Neural cell (in vitro differentiated cells): ENCODE data around the gene RBP5. TPM values are rescaled to one million over a fixed set of nuclear protein-coding genes. Genes with fewer than 3 reads are reported as not detected.

Experiments used
- H2AFZ ChIP-seq: fragments of 200-600, 300-800 bp; sonication (generic), shearing (Covaris generic); 2 replicates; pipeline ENCODE4 v1.6.0; 2014; ENCODE audit warnings: low read depth, mild to moderate bottlenecking, antibody characterized with exemption, low read length, moderate library complexity
- H3F3A ChIP-seq: fragments of 200-600 bp; shearing (Covaris generic); 2 replicates; pipeline ENCODE4 v1.6.1; 2016; ENCODE audit warnings: mild to moderate bottlenecking, moderate library complexity, mixed read lengths, antibody characterized with exemption, low read length; ENCODE audit not compliant: insufficient read depth, poor library complexity, severe bottlenecking
- H3K27ac ChIP-seq: fragments of 200-600, 300-800 bp; sonication (generic), shearing (Covaris generic); 2 replicates; pipeline ENCODE4 v1.5.1; 2014; ENCODE audit warnings: mild to moderate bottlenecking, low read length, moderate library complexity
- H3K27me3 ChIP-seq: fragments of 300-800, 200-600 bp; sonication (generic), shearing (Covaris generic); 2 replicates; pipeline ENCODE4 v1.6.0; 2014; ENCODE audit warnings: mild to moderate bottlenecking, low read depth, low read length, moderate library complexity; ENCODE audit not compliant: insufficient read depth
- H3K36me3 ChIP-seq: fragments of 300-800, 200-600 bp; sonication (generic), shearing (Covaris generic); 2 replicates; pipeline ENCODE4 v1.5.1; 2014; ENCODE audit warnings: mild to moderate bottlenecking, antibody characterized with exemption, low read length, moderate library complexity; ENCODE audit not compliant: insufficient read depth
- H3K4me2 ChIP-seq: fragments of 300-800, 200-600 bp; sonication (generic), shearing (Covaris generic); 2 replicates; pipeline ENCODE4 v1.6.0; 2014; ENCODE audit warnings: mild to moderate bottlenecking, low read length
- H3K4me3 ChIP-seq: fragments of 300-800, 200-600 bp; sonication (generic), shearing (Covaris generic); 2 replicates; pipeline ENCODE4 v1.5.1; 2014; ENCODE audit warnings: mild to moderate bottlenecking, low read length, moderate library complexity
- H3K79me2 ChIP-seq: fragments of 200-600 bp; shearing (Covaris generic); replicated peaks from 2 replicates; pipeline ENCODE4 v1.6.0; 2014; ENCODE audit warnings: mild to moderate bottlenecking, low read length, moderate library complexity; ENCODE audit not compliant: insufficient read depth
- H3K9ac ChIP-seq: fragments of 300-800, 200-600 bp; sonication (generic), shearing (Covaris generic); 2 replicates; pipeline ENCODE4 v1.6.1; 2016; ENCODE audit warnings: mild to moderate bottlenecking, low read length, mixed read lengths
- H3K9me2 ChIP-seq: fragments of 200-600 bp; shearing (Covaris generic); 2 replicates; pipeline ENCODE4 v1.6.1; 2016; ENCODE audit warnings: mild to moderate bottlenecking, low read length, mixed read lengths; ENCODE audit not compliant: insufficient read depth
- H3K9me3 ChIP-seq: fragments of 200-600, 300-800 bp; sonication (generic), shearing (Covaris generic); 2 replicates; pipeline ENCODE4 v1.6.1; 2016; ENCODE audit warnings: mild to moderate bottlenecking, mixed run types, low read length, moderate library complexity, mixed read lengths
- H4K20me1 ChIP-seq: fragments of 200-600 bp; shearing (Covaris generic); 2 replicates; pipeline ENCODE4 v1.6.1; 2016; ENCODE audit warnings: mild to moderate bottlenecking, mixed run types; ENCODE audit not compliant: insufficient read depth
- EP300 ChIP-seq: fragments of 450-650 bp; conservative IDR thresholded peaks from 2 replicates; pipeline ENCODE4 v1.6.1; 2014; ENCODE audit warnings: antibody characterized with exemption, mild to moderate bottlenecking, moderate library complexity; ENCODE audit not compliant: poor library complexity, severe bottlenecking
- EZH2 ChIP-seq: fragments of 200-600, 300-800 bp; shearing (Covaris generic), sonication (generic); IDR thresholded peaks from 2 replicates; pipeline ENCODE4 v1.6.1; 2014; ENCODE audit warnings: antibody characterized with exemption, low read length, borderline replicate concordance, mild to moderate bottlenecking; ENCODE audit not compliant: insufficient read depth, poor library complexity, severe bottlenecking
- MXI1 ChIP-seq: fragments of 450-650 bp; conservative IDR thresholded peaks from 2 replicates; pipeline ENCODE4 v1.6.1; 2014; ENCODE audit warnings: antibody characterized with exemption, mild to moderate bottlenecking; ENCODE audit not compliant: poor library complexity, severe bottlenecking
- POLR2AphosphoS5 ChIP-seq: IDR thresholded peaks from 2 replicates; pipeline ENCODE4 v1.6.1; 2012
- RAD21 ChIP-seq: fragments of 450-650 bp; conservative IDR thresholded peaks from 2 replicates; pipeline ENCODE4 v1.6.1; 2014; ENCODE audit warnings: antibody characterized with exemption, mild to moderate bottlenecking, moderate library complexity
- SMC3 ChIP-seq: fragments of 450-650 bp; conservative IDR thresholded peaks from 2 replicates; pipeline ENCODE4 v1.6.1; 2014; ENCODE audit warnings: antibody characterized with exemption, mild to moderate bottlenecking, moderate library complexity; ENCODE audit not compliant: poor library complexity
- TAF1 ChIP-seq: IDR thresholded peaks from 2 replicates; pipeline ENCODE4 v1.6.1; 2012; ENCODE audit warnings: low read depth
- polyA plus RNA-seq: library from polyadenylated mRNA; depleted of rRNA; stranded (reverse); fragments of >200 nt; gene quantifications from 2 replicates; pipeline ENCODE4 v1.2.3, GENCODE V29; 2014
- TF ChIP-seq, protein P1 (sequence below): IDR thresholded peaks from 2 replicates; pipeline ENCODE4 v1.6.1; 2012; ENCODE audit warnings: borderline replicate concordance
- TF ChIP-seq, protein P2 (sequence below): fragments of 450-650 bp; IDR thresholded peaks from 2 replicates; pipeline ENCODE4 v1.5.1; 2014; ENCODE audit warnings: antibody characterized with exemption, mild to moderate bottlenecking, moderate library complexity; ENCODE audit not compliant: poor library complexity, severe bottlenecking

RBP5 gene
- polyA plus RNA-seq, 1 donor from 2014 or later: 1.9 TPM

DNA sequence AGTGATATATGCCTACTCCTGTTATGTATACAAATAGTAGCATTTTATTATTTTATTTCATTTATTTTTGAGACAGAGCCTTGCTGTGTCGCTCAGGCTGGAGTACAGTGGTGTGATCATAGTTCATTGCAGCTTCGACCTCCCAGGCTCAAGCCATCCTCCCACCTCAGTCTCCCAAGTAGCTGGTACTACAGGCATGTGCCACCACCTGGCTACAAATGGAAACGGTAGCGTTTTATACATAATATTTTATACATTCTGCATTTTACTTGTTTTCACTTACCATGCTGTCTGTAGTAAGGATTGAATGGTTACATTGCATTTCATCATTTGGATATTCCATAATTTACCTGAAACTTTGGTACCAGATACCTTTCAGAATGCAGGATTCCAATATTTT is 50.5 kb downstream of the RBP5 start:
- no peak overlapping the region for H3K4me3 ChIP-seq
- H2AFZ ChIP-seq: no peak overlapping the region
- no peaks in the 10 kb centered on the region for H4K20me1 ChIP-seq
- no peaks in the 10 kb centered on the region for H3K27me3 ChIP-seq
- H3K27ac ChIP-seq: no peak overlapping the region
- no peaks in the 10 kb centered on the region for H3K9me2 ChIP-seq
- H3K79me2 ChIP-seq: no peaks in the 10 kb centered on the region
- TF ChIP-seq EP300: no peak
- TF ChIP-seq SMC3: no peak
- no peak for TF ChIP-seq EZH2
- TF ChIP-seq POLR2AphosphoS5: no peak
- TF ChIP-seq, protein P1, sequence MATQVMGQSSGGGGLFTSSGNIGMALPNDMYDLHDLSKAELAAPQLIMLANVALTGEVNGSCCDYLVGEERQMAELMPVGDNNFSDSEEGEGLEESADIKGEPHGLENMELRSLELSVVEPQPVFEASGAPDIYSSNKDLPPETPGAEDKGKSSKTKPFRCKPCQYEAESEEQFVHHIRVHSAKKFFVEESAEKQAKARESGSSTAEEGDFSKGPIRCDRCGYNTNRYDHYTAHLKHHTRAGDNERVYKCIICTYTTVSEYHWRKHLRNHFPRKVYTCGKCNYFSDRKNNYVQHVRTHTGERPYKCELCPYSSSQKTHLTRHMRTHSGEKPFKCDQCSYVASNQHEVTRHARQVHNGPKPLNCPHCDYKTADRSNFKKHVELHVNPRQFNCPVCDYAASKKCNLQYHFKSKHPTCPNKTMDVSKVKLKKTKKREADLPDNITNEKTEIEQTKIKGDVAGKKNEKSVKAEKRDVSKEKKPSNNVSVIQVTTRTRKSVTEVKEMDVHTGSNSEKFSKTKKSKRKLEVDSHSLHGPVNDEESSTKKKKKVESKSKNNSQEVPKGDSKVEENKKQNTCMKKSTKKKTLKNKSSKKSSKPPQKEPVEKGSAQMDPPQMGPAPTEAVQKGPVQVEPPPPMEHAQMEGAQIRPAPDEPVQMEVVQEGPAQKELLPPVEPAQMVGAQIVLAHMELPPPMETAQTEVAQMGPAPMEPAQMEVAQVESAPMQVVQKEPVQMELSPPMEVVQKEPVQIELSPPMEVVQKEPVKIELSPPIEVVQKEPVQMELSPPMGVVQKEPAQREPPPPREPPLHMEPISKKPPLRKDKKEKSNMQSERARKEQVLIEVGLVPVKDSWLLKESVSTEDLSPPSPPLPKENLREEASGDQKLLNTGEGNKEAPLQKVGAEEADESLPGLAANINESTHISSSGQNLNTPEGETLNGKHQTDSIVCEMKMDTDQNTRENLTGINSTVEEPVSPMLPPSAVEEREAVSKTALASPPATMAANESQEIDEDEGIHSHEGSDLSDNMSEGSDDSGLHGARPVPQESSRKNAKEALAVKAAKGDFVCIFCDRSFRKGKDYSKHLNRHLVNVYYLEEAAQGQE: no peak
- no peak for TF ChIP-seq MXI1
- no peaks in the 10 kb centered on the region for H3F3A ChIP-seq
- no peak overlapping the region for H3K9ac ChIP-seq
- no peaks in the 10 kb centered on the region for H3K36me3 ChIP-seq
- no peak overlapping the region for H3K4me2 ChIP-seq
- no peaks in the 10 kb centered on the region for H3K9me3 ChIP-seq

DNA sequence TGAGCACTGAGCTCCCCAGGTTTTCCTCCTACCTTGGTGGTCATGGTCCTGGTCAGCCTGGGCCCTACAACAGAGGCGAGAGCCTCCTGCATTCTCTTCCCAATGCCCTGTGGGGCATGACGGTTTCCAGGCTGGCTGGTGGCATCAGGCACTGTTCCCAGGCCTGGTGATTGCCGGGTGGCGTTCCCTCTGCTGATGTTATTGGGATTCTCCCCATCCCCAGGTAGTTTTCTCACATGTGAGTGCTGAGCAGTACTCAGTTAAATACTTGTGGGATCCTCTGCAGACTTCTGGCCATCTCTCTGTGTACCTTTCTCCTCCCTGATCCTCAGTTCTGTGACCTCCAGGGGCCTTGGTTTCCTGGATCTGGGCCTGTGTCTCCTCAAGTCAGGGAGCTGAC is 52.2 kb downstream of the RBP5 start:
- Histone ChIP-seq H3F3A (no peaks in the 10 kb centered on the region), H4K20me1 (no peaks in the 10 kb centered on the region), H3K9me3 (no peaks in the 10 kb centered on the region), H3K79me2 (no peaks in the 10 kb centered on the region), H3K4me3 (no peak overlapping the region), H3K9me2 (no peaks in the 10 kb centered on the region), H3K9ac (no peak overlapping the region), H3K36me3 (no peaks in the 10 kb centered on the region), H3K4me2 (no peak overlapping the region), H3K27me3 (no peaks in the 10 kb centered on the region), H2AFZ (no peak overlapping the region), H3K27ac (no peak overlapping the region)
- no peak for TF ChIP-seq SMC3
- TF ChIP-seq EP300: no peak
- no peak for TF ChIP-seq EZH2
- no peak for TF ChIP-seq POLR2AphosphoS5
- TF ChIP-seq, protein P2, sequence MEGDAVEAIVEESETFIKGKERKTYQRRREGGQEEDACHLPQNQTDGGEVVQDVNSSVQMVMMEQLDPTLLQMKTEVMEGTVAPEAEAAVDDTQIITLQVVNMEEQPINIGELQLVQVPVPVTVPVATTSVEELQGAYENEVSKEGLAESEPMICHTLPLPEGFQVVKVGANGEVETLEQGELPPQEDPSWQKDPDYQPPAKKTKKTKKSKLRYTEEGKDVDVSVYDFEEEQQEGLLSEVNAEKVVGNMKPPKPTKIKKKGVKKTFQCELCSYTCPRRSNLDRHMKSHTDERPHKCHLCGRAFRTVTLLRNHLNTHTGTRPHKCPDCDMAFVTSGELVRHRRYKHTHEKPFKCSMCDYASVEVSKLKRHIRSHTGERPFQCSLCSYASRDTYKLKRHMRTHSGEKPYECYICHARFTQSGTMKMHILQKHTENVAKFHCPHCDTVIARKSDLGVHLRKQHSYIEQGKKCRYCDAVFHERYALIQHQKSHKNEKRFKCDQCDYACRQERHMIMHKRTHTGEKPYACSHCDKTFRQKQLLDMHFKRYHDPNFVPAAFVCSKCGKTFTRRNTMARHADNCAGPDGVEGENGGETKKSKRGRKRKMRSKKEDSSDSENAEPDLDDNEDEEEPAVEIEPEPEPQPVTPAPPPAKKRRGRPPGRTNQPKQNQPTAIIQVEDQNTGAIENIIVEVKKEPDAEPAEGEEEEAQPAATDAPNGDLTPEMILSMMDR: no peak
- TF ChIP-seq, protein P1: no peak
- TF ChIP-seq MXI1: no peak
- TF ChIP-seq TAF1: no peak
- TF ChIP-seq RAD21: no peak
